K562 (cell line): Measurements from ENCODE around the gene ANKLE1. TPM values are rescaled to one million over a fixed set of nuclear protein-coding genes. Genes with fewer than 3 reads are reported as not detected.

Experiments used
- ATAC-seq: fragments of 200-7000 bp; cut with Tn5 transposase; 3 replicates; pipeline ENCODE4 v1.9.1; 2020; ENCODE audit warnings: moderate library complexity
- BruUV-seq: library from RNA; stranded (reverse); fragments of 400-500 nt; replicated peaks from 2 replicates; lab custom pipeline; 2021; lab: Mats Ljungman, UMichigan
- CTCF ChIA-PET: fragments of 300-600 bp; formaldehyde crosslinking; extraction: SDS; loops from one replicate; lab custom pipeline; 2021; ENCODE audit warnings: low intra/inter-chr PET ratio; lab: Yijun Ruan, JAX
- POLR2A ChIA-PET: fragments of 300-600, 350-650 bp; sonication (Branson Sonifier 250); formaldehyde crosslinking; extraction: SDS; loops from one replicate; lab custom pipeline; 2021; ENCODE audit warnings: antibody characterized with exemption, inconsistent platforms; lab: Yijun Ruan, JAX
- DNase-seq, 4 experiments: peaks; one replicate each; pipeline versions ENCODE4 v3.0.0 to v3.0.0-alpha.2; 2011 to 2018; ENCODE audit warnings: low spot score in 3 of 4, mixed read lengths in 3 of 4; ENCODE audit errors: extremely low read depth in 1 of 4
- FAIRE-seq: peaks from 2 replicates; lab custom pipeline; 2011; peaks lifted over from hg19 to GRCh38; lab: Jason Lieb, UNC
- H2AFZ ChIP-seq: 2 replicates; pipeline ENCODE4 v1.6.0; 2011; ENCODE audit warnings: low read depth, low read length, control low read depth, inconsistent platforms
- H3K27ac ChIP-seq: fragments of 200-600 bp; 3 replicates; pipeline ENCODE4 v1.8.0; 2011; ENCODE audit warnings: low read depth, mild to moderate bottlenecking, control low read depth, inconsistent platforms, low read length, moderate library complexity, mixed read lengths; ENCODE audit errors: extremely low read depth
- H3K27me3 ChIP-seq, 2 experiments: fragments of 300-600 bp in 1 of 2; 2 replicates in 1 of 2; 3 replicates in 1 of 2; pipeline versions ENCODE4 v1.6.0 to v1.8.0; 2011; ENCODE audit warnings: inconsistent platforms in 2 of 2, low read length in 2 of 2, mild to moderate bottlenecking in 1 of 2, mixed read lengths in 1 of 2, moderate library complexity in 1 of 2; ENCODE audit not compliant: control insufficient read depth in 2 of 2, insufficient read depth in 2 of 2
- H3K36me3 ChIP-seq: fragments of 300-600 bp; 3 replicates; pipeline ENCODE4 v1.8.0; 2011; ENCODE audit warnings: mild to moderate bottlenecking, low read length, inconsistent platforms; ENCODE audit not compliant: control insufficient read depth, insufficient read depth
- H3K4me1 ChIP-seq, 2 experiments: fragments of 200-600 bp in 1 of 2; replicated peaks in 1 of 2; 2 replicates in 1 of 2; 3 replicates in 1 of 2; pipeline versions ENCODE4 v1.5.1 to v1.8.0; 2011; ENCODE audit warnings: inconsistent platforms in 2 of 2, low read length in 2 of 2, mild to moderate bottlenecking in 1 of 2, mixed read lengths in 1 of 2, moderate library complexity in 1 of 2; ENCODE audit not compliant: control insufficient read depth in 2 of 2, insufficient read depth in 2 of 2
- H3K4me2 ChIP-seq: 2 replicates; pipeline ENCODE4 v1.6.1; 2011; ENCODE audit warnings: low read length, control low read depth, inconsistent platforms, mixed read lengths; ENCODE audit not compliant: insufficient read depth
- H3K4me3 ChIP-seq: fragments of 200-600 bp; sonication (generic), shearing (Covaris generic); 2 replicates; pipeline ENCODE4 v1.5.1; 2016; ENCODE audit warnings: control low read depth, inconsistent platforms
- H3K79me2 ChIP-seq: fragments of 200-600 bp; 3 replicates; pipeline ENCODE4 v1.8.0; 2011; ENCODE audit warnings: low read length, inconsistent platforms; ENCODE audit not compliant: control insufficient read depth, insufficient read depth
- H3K9ac ChIP-seq, 2 experiments: 2 replicates each; pipeline versions ENCODE4 v1.6.0 to v1.6.1; 2011; ENCODE audit warnings: low read depth in 2 of 2, low read length in 2 of 2, control low read depth in 1 of 2, inconsistent platforms in 1 of 2, mild to moderate bottlenecking in 1 of 2, mixed read lengths in 1 of 2; ENCODE audit not compliant: insufficient read depth in 1 of 2
- H3K9me1 ChIP-seq: one replicate; pipeline ENCODE4 v1.6.0; 2011; ENCODE audit warnings: inconsistent platforms, mild to moderate bottlenecking, low read length, moderate library complexity; ENCODE audit not compliant: control insufficient read depth, insufficient read depth
- H3K9me3 ChIP-seq: replicated peaks from 2 replicates; pipeline ENCODE4 v1.5.1; 2011; ENCODE audit warnings: low read depth, low read length, inconsistent platforms; ENCODE audit not compliant: control insufficient read depth, insufficient read depth
- H4K20me1 ChIP-seq: replicated peaks from 2 replicates; pipeline ENCODE4 v1.6.1; 2011; ENCODE audit warnings: low read length, inconsistent platforms, mixed read lengths; ENCODE audit not compliant: control insufficient read depth, insufficient read depth
- E2F1 ChIP-seq: sonication (generic); formaldehyde crosslinking; IDR thresholded peaks from 2 replicates; pipeline ENCODE4 v1.8.1; 2023; ENCODE audit warnings: mild to moderate bottlenecking, missing genetic modification reagents, moderate library complexity
- E2F3 ChIP-seq: fragments of 250-450 bp; sonication (Bioruptor Pico); IDR thresholded peaks from 2 replicates; pipeline ENCODE4 v1.4.0; 2020; ENCODE audit warnings: mild to moderate bottlenecking
- GATAD2A ChIP-seq: fragments of 450-650 bp; IDR thresholded peaks from 2 replicates; pipeline ENCODE4 v1.6.1; 2017
- L3MBTL2 ChIP-seq: fragments of 450-650 bp; IDR thresholded peaks from 2 replicates; pipeline ENCODE4 v1.6.1; 2016; ENCODE audit warnings: mild to moderate bottlenecking, moderate library complexity
- LARP7 ChIP-seq: fragments of 450-650 bp; IDR thresholded peaks from 2 replicates; pipeline ENCODE4 v1.6.1; 2016
- MECOM ChIP-seq: fragments of 250-450 bp; sonication (Bioruptor Pico); IDR thresholded peaks from 2 replicates; pipeline ENCODE4 v1.8.0; 2022; ENCODE audit warnings: inconsistent platforms
- POLR2G ChIP-seq: fragments of 200-400 bp; formaldehyde crosslinking; IDR thresholded peaks from 2 replicates; pipeline ENCODE4 v1.6.1; 2017; ENCODE audit warnings: low read depth, mild to moderate bottlenecking, antibody characterized with exemption, low read length, moderate library complexity
- RFX5 ChIP-seq: IDR thresholded peaks from 2 replicates; pipeline ENCODE4 v1.6.1; 2011; ENCODE audit warnings: low read depth, mild to moderate bottlenecking, improper control_type of control experiment, low read length
- ZBTB33 ChIP-seq: sonication (generic); formaldehyde crosslinking; IDR thresholded peaks from 2 replicates; pipeline ENCODE4 v1.8.1; 2023; ENCODE audit warnings: mild to moderate bottlenecking, missing genetic modification reagents
- ZNF263 ChIP-seq: sonication (generic); formaldehyde crosslinking; IDR thresholded peaks from 2 replicates; pipeline ENCODE4 v1.8.0; 2022; ENCODE audit warnings: mild to moderate bottlenecking, missing genetic modification reagents, borderline replicate concordance
- ZNF3 ChIP-seq: fragments of 250-450 bp; sonication (Bioruptor Pico); IDR thresholded peaks from 2 replicates; pipeline ENCODE4 v1.5.0; 2021; ENCODE audit warnings: mild to moderate bottlenecking, moderate library complexity
- ZNF76 ChIP-seq: fragments of 250-450 bp; sonication (Bioruptor Pico); IDR thresholded peaks from 2 replicates; pipeline ENCODE4 v1.4.0; 2020; ENCODE audit warnings: mild to moderate bottlenecking, moderate library complexity, borderline replicate concordance
- WGBS: fragments of 100-300 bp; shearing (Covaris generic); methylation state at CpG from one replicate; pipeline ENCODE4 v1.1.6; 2016; ENCODE audit warnings: low coverage, mixed read lengths; ENCODE audit not compliant: insufficient coverage; ENCODE audit errors: missing lambda C conversion rate; 5-methylcytosine and 5-hydroxymethylcytosine counted together
- in situ Hi-C: fragments of 300-500 bp; cut with MboI; formaldehyde crosslinking; loops from 4 replicates; pipeline ENCODE4 v1.15.0; 2018; ENCODE audit warnings: inconsistent platforms, mixed read lengths
- intact Hi-C: fragments of 100-400 bp; cut with micrococcal nuclease; formaldehyde crosslinking; loops from 2 replicates; pipeline ENCODE4 v1.14.2; 2022
- polyA plus RNA-seq, 8 experiments: library from polyadenylated mRNA; depleted of rRNA in 4 of 8; stranded (reverse) in 5 of 8; unstranded in 3 of 8; fragments of >200 nt; fragmentation: Nextera tagmentation in 2 of 8; fragmentation: Illumina TruSeq in 1 of 8; extraction: Ambion mirVana in 2 of 8; extraction: Trizol in 1 of 8; gene quantifications; 2 replicates each; pipeline versions ENCODE4 v1.2.1 to v1.2.3, GENCODE V29; 2011 to 2014; ENCODE audit warnings: inconsistent platforms in 1 of 8, missing spikeins in 1 of 8
- total RNA-seq, 7 experiments: library from RNA; depleted of rRNA in 6 of 7; stranded (reverse); fragments of >200 nt in 6 of 7; fragmentation: Illumina TruSeq in 2 of 7; extraction: Trizol in 2 of 7; gene quantifications; 2 replicates each; pipeline versions ENCODE4 v1.2.1 to v1.2.3, GENCODE V29; 2011 to 2021; ENCODE audit warnings: low replicate concordance in 1 of 7

ANKLE1 gene
- total and polyA plus RNA-seq, 9 of the 15 experiments (the other 6 are each of a cell fraction or from before 2014, with no cell fraction given), result 0.63 to 9.2 (median 2.9) TPM

DNA sequence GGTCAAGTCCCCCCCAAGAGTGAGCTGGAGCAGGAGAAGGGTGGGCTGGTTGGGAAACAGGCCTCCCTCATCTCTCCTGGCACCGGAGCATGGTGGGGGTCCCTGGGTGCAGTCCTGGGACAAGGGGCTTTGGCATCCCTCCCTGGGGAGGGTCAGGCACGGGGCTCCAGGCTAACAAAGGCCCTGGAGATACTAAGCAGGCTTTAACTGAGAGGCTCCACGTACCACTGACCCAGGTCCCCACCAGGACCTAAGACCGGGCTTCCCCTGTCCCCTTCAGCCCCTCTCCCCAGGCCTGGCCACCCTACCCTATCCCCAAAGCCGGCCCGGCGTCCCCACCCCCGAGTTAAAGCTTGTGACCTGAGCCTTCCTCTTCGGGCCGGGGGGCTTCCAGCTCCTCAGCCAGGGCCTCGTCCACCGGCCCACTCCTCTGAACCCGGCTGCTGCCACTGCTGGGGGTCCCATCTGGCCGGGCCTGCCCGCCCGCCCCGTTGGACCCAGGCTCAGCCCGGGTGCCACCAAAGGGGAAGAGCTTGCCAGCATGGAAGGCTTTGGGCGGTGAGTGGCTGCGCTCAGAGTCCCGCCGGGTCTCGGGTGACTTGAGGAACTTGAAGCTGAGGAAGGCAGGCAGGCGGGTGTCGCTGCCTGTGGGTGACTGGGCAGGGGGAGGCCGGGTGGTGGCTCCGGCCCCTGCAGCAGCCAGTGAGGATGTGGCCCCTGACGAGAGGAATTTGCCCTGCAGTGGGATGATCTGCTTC lies 42.8 kb downstream of the ANKLE1 start:
- intact Hi-C loops, result no loop called here
- WGBS, result 88% methylated on average over 16 of the region's 28 CpGs
- TF ChIP-seq POLR2G (peak; percentile 40; the same call in 1 of the 2 replicates), ZNF76 (CRISPR knock-in tag) (no peak)
- TF ChIP-seq, all 486 proteins: peak for 1
- peaks cover 3 to 52% of the 10 kb centered on the region in 2 experiments; a peak in 4 of 5 replicates for H3K4me1 ChIP-seq
- BruUV-seq, result no TSS peak
- no peaks in the 10 kb centered on the region for H3K9me3 ChIP-seq
- POLR2A ChIA-PET, result interaction anchor here (0.5 to 6.9 kb wide), 4 partner anchors 10 to 18 kb away, joined by 3 to 41 read pairs (median 4); partner anchors contain the start of gene ANO8
- in situ Hi-C loops, result no loop called here
- no peak overlapping the region for H3K27ac ChIP-seq
- peaks cover 35% of the 10 kb centered on the region for H3K36me3 ChIP-seq
- H4K20me1 ChIP-seq, result no peaks in the 10 kb centered on the region; the same call in 1 of the 2 replicates
- H3K4me3 ChIP-seq, result no peak overlapping the region
- no peak overlapping the region for H2AFZ ChIP-seq
- ATAC-seq (no peak), FAIRE-seq (no peak), DNase-seq (no peak)
- H3K79me2 ChIP-seq, result no peaks in the 10 kb centered on the region
- no peaks in the 10 kb centered on the region for H3K27me3 ChIP-seq
- peak overlapping the region in 1 of 2 experiments; percentile 17; a peak in 1 of 4 replicates for H3K9ac ChIP-seq
- peaks cover 4% of the 10 kb centered on the region for H3K9me1 ChIP-seq
- CTCF ChIA-PET, result no interaction called here
- H3K4me2 ChIP-seq, result no peak overlapping the region

GRCh38 chr19:17325133-17325532 lies 43.4 kb downstream of the ANKLE1 start:
- in situ Hi-C loops (no loop called here), intact Hi-C loops (no loop called here)
- Histone ChIP-seq H3K79me2 (no peaks in the 10 kb centered on the region), H3K4me3 (no peak overlapping the region), H3K27me3 (no peaks in the 10 kb centered on the region), H3K9me3 (no peaks in the 10 kb centered on the region), H3K9ac (no peak overlapping the region), H3K27ac (no peak overlapping the region), H3K9me1 (peaks cover 4% of the 10 kb centered on the region), H3K4me2 (no peak overlapping the region), H3K4me1 (peaks cover 3 to 57% of the 10 kb centered on the region in 2 experiments; a peak in 4 of 5 replicates), H3K36me3 (peaks cover 29% of the 10 kb centered on the region), H4K20me1 (no peaks in the 10 kb centered on the region; the same call in 1 of the 2 replicates), H2AFZ (no peak overlapping the region)
- FAIRE-seq (no peak), DNase-seq (no peak), ATAC-seq (no peak)
- no TSS peak for BruUV-seq
- ChIA-PET CTCF (no interaction called here), POLR2A (interaction anchor here (0.5 to 6.9 kb wide), 4 partner anchors 9 to 64 kb away, joined by 3 to 41 read pairs (median 4); partner anchors contain the start of genes ANO8 and DDA1)
- TF ChIP-seq GATAD2A (no peak), MECOM (CRISPR knock-in tag) (no peak), ZBTB33 (CRISPR knock-in tag) (peak; percentile 97), E2F1 (CRISPR knock-in tag) (no peak), ZNF263 (peak; percentile 49; the same call in 1 of the 2 replicates), ZNF3 (CRISPR knock-in tag) (no peak), L3MBTL2 (no peak), RFX5 (no peak), E2F3 (no peak), LARP7 (no peak)
- WGBS, result 87% methylated on average over 16 of the region's 20 CpGs
